Measurements from ENCODE around the gene AMT.
"Not testable (repeated sequence)": the region's sequence is repeated elsewhere in the genome, so short reads cannot be mapped to it uniquely, and the experiment has no call there.

Gene AMT

DNA sequence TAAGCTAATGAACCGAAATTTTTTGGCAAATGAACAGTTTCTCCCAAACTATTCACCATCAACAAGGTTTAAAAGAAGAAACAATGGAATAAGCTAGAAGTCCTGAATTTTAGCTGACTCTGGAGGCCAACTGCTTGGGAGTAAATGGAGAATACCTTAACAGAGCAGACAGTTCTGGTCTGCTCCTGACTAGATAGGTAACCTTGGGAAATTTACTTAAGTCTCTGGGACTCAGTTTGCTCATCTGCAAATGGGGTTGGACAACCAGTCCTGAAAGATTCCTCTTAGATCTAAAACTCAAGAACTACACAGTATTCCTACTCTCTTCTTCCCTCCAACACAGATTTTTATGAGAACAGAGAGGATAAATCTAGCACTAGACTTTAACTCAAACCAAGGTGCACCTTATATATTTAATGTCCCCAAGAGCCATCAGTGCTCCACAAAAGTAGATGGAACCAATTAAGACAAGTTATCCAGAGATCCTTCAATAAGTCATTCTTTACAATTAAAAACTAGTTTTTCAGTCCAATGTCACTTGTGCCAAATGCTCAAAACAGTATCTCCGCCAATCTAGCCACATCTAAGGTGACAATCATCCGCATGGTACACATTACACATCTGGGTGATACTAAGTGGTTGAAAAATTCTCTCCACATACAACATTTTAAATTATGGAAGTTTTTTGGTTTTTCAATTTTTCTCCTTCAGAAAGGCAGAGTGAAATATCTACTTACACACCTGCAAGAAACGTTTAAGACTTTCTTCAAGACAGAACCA lies 12.0 kb downstream of the AMT start:
- DNase-seq: no peak
- H3K36me3 ChIP-seq (ENCODE audit: control insufficient read depth in 4 of 4, insufficient read depth in 4 of 4, low read length in 3 of 4): peaks cover 0 to 12% (median 6%) of the 10 kb centered on the region in 4 experiments
- POLR2A ChIA-PET: interaction anchor here (0.7 to 2.1 kb wide), 3 partner anchors 16 to 70 kb away, joined by 4 to 17 read pairs (median 6); partner anchors contain the start of genes GPX1 and USP4
- H3K4me1 ChIP-seq (ENCODE audit: control extremely low read depth in 1 of 4, control insufficient read depth in 4 of 4, insufficient read depth in 4 of 4, low read length in 3 of 4): peaks cover 27 to 62% (median 51%) of the 10 kb centered on the region in 4 experiments
- WGBS (ENCODE audit: insufficient coverage): no CpG with 5 or more reads among the region's 4 CpGs
- CTCF ChIA-PET: interaction anchor here (1.1 to 2.5 kb wide), 3 partner anchors 11 to 71 kb away, joined by 3 to 9 read pairs (median 5); partner anchors contain the start of gene USP4
- no peaks in the 10 kb centered on the region for H3K9me3 ChIP-seq (ENCODE audit: control extremely low read depth in 1 of 5, control insufficient read depth in 4 of 5, insufficient read depth in 2 of 5, low read depth in 1 of 5, low read length in 4 of 5)
- peak overlapping the region; percentile 91 to 96 for H3K27ac ChIP-seq (ENCODE audit: insufficient read depth in 1 of 2, low read depth in 1 of 2, low read length in 2 of 2, poor library complexity in 1 of 2, severe bottlenecking in 2 of 2)
- peak overlapping the region in 6 of 7 experiments; percentile 72 to 97 (median 92) for H3K4me3 ChIP-seq (ENCODE audit: control insufficient read depth in 1 of 7, extremely low read depth in 1 of 7, insufficient read depth in 4 of 7, low read depth in 2 of 7, low read length in 6 of 7)
- H3K27me3 ChIP-seq (replicated peaks in 2 of 5; ENCODE audit: control insufficient read depth in 4 of 5, insufficient read depth in 5 of 5, low read length in 4 of 5): no peaks in the 10 kb centered on the region

DNA sequence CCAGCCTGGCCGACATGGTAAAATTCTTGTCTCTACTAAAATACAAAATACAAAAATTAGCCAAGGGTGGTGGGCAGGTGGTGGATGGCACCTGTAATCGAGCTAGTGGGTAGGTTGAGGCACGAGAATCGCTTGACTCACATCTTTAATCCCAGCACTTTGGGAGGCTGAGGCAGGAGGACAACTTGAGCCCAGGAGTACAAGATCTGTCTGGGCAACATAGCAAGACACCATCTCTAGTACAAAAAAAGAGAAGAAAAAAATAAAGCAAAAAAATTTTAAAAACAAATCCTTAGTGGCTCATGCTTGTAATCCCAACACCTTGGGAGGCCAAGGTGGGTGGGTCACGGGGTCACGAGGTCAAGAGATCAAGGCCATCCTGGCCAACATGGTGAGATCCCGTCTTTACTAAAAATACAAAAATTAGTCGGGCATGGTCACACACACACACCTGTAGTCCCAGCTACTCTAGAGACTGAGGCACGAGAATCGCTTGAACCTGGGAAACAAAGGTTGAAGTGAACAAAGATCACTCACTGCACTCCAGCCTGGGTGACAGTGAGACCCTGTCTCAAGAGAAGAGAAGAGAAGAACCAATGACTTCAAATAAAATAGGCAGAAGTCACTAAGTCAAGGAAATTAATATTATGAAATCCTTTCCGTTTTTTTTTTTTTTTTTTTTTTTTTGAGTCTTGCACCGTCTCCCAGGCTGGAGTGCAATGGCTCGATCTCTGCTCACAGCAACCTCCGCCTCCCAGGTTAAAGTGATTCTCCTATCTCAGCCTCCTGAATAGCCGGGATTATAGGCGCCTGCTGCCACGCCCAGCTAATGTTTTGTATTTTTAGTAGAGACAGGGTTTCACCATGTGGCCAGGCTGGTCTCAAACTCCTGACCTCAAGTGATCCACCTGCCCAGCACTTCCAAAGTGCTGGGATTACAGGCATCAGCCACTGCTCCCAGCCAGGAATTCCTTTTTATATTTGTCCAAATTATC lies 15.4 kb downstream of the AMT start:
- H3K4me1 ChIP-seq (ENCODE audit: control extremely low read depth in 1 of 4, control insufficient read depth in 4 of 4, insufficient read depth in 4 of 4, low read length in 3 of 4): peaks cover 15 to 40% (median 35%) of the 10 kb centered on the region in 4 experiments
- ChIA-PET POLR2A (no interaction called here), CTCF (interaction anchor here (1.0 kb wide), 1 partner anchor 18 kb away, joined by 3 read pairs; no protein-coding TSS in a partner anchor)
- H3K36me3 ChIP-seq (ENCODE audit: control insufficient read depth in 4 of 4, insufficient read depth in 4 of 4, low read length in 3 of 4): peaks cover 2 to 12% (median 9%) of the 10 kb centered on the region in 4 experiments
- DNase-seq: no peak
- H3K4me3 ChIP-seq (ENCODE audit: control insufficient read depth in 1 of 7, extremely low read depth in 1 of 7, insufficient read depth in 4 of 7, low read depth in 2 of 7, low read length in 6 of 7): peak overlapping the region in 2 of 7 experiments; percentile 33 to 39
- no peaks in the 10 kb centered on the region for H3K27me3 ChIP-seq (replicated peaks in 2 of 5; ENCODE audit: control insufficient read depth in 4 of 5, insufficient read depth in 5 of 5, low read length in 4 of 5)
- peak overlapping the region in 1 of 2 experiments; percentile 43 for H3K27ac ChIP-seq (ENCODE audit: insufficient read depth in 1 of 2, low read depth in 1 of 2, low read length in 2 of 2, poor library complexity in 1 of 2, severe bottlenecking in 2 of 2)
- no peaks in the 10 kb centered on the region for H3K9me3 ChIP-seq (ENCODE audit: control extremely low read depth in 1 of 5, control insufficient read depth in 4 of 5, insufficient read depth in 2 of 5, low read depth in 1 of 5, low read length in 4 of 5)
- WGBS (ENCODE audit: insufficient coverage): 92% methylated on average over 6 of the region's 17 CpGs

DNA sequence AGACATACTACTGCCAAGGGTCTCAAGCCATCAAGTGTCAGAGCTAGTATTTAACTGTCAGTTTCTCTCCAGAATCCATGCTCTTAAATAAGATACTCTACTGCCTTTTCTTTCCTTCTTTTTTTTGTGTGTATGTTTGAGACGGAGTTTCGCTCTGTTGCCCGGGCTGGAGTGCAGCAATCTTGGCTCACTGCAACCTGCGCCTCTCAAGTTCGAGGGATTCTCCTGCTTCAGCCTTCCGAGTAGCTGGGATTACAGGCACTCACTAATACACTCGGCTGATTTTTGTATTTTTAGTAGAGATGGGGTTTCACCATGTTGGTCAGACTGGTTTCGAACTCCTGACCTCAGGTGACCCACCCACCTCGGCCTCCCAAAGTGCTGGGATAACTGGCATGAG lies 16.7 kb downstream of the AMT start:
- not testable (repeated sequence) for H3K27me3 ChIP-seq (replicated peaks in 2 of 5; ENCODE audit: control insufficient read depth in 4 of 5, insufficient read depth in 5 of 5, low read length in 4 of 5); DNase-seq; H3K9me3 ChIP-seq (ENCODE audit: control extremely low read depth in 1 of 5, control insufficient read depth in 4 of 5, insufficient read depth in 2 of 5, low read depth in 1 of 5, low read length in 4 of 5); H3K4me3 ChIP-seq (ENCODE audit: control insufficient read depth in 1 of 7, extremely low read depth in 1 of 7, insufficient read depth in 4 of 7, low read depth in 2 of 7, low read length in 6 of 7)
- WGBS (ENCODE audit: insufficient coverage): 90% methylated on average over 2 of the region's 9 CpGs
- peak overlapping the region in 1 of 2 experiments; percentile 46 for H3K27ac ChIP-seq (ENCODE audit: insufficient read depth in 1 of 2, low read depth in 1 of 2, low read length in 2 of 2, poor library complexity in 1 of 2, severe bottlenecking in 2 of 2)
- ChIA-PET CTCF (interaction anchor here (1.1 kb wide), 1 partner anchor 11 kb away, joined by 3 read pairs; no protein-coding TSS in a partner anchor), POLR2A (interaction anchor here (0.6 kb wide), 1 partner anchor 14 kb away, joined by 3 read pairs; no protein-coding TSS in a partner anchor)
- peaks cover 2 to 17% (median 11%) of the 10 kb centered on the region in 4 experiments for H3K36me3 ChIP-seq (ENCODE audit: control insufficient read depth in 4 of 4, insufficient read depth in 4 of 4, low read length in 3 of 4)
- peaks cover 13 to 48% (median 35%) of the 10 kb centered on the region in 4 experiments for H3K4me1 ChIP-seq (ENCODE audit: control extremely low read depth in 1 of 4, control insufficient read depth in 4 of 4, insufficient read depth in 4 of 4, low read length in 3 of 4)

DNA sequence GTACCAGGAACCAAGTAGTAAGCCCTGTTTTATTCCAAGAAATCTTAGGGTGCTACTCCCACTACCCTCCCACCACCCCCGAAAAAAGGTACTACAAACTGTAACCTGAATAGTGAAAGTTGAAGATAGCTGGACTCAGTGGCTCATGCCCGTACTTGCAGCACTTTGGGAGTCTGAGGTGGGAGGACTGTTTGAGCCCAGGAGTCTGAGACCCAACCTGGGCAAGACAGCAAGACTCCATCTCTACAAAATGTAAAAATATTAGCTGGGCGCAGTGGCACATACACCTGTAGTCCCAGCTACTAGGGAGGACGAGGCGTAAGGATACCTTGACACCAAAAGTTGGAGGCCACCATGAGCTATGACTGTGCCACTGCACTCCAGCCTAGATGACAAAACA lies 18.4 kb downstream of the AMT start:
- H3K36me3 ChIP-seq (ENCODE audit: control insufficient read depth in 4 of 4, insufficient read depth in 4 of 4, low read length in 3 of 4): peaks cover 2 to 17% (median 11%) of the 10 kb centered on the region in 4 experiments
- no peak for DNase-seq
- POLR2A ChIA-PET: interaction anchor here (0.8 kb wide), 1 partner anchor 15 kb away, joined by 3 read pairs; no protein-coding TSS in a partner anchor
- no peaks in the 10 kb centered on the region for H3K27me3 ChIP-seq (replicated peaks in 2 of 5; ENCODE audit: control insufficient read depth in 4 of 5, insufficient read depth in 5 of 5, low read length in 4 of 5)
- H3K9me3 ChIP-seq (ENCODE audit: control extremely low read depth in 1 of 5, control insufficient read depth in 4 of 5, insufficient read depth in 2 of 5, low read depth in 1 of 5, low read length in 4 of 5): no peaks in the 10 kb centered on the region
- H3K27ac ChIP-seq (ENCODE audit: insufficient read depth in 1 of 2, low read depth in 1 of 2, low read length in 2 of 2, poor library complexity in 1 of 2, severe bottlenecking in 2 of 2): no peak overlapping the region
- H3K4me1 ChIP-seq (ENCODE audit: control extremely low read depth in 1 of 4, control insufficient read depth in 4 of 4, insufficient read depth in 4 of 4, low read length in 3 of 4): peaks cover 0 to 36% (median 26%) of the 10 kb centered on the region in 4 experiments
- 100% methylated on average over 1 of the region's 5 CpGs for WGBS (ENCODE audit: insufficient coverage)
- CTCF ChIA-PET: interaction anchor here (0.7 to 1.2 kb wide), 6 partner anchors 12 to 165 kb away, joined by 3 to 5 read pairs (median 3); no protein-coding TSS in a partner anchor
- H3K4me3 ChIP-seq (ENCODE audit: control insufficient read depth in 1 of 7, extremely low read depth in 1 of 7, insufficient read depth in 4 of 7, low read depth in 2 of 7, low read length in 6 of 7): no peak overlapping the region

DNA sequence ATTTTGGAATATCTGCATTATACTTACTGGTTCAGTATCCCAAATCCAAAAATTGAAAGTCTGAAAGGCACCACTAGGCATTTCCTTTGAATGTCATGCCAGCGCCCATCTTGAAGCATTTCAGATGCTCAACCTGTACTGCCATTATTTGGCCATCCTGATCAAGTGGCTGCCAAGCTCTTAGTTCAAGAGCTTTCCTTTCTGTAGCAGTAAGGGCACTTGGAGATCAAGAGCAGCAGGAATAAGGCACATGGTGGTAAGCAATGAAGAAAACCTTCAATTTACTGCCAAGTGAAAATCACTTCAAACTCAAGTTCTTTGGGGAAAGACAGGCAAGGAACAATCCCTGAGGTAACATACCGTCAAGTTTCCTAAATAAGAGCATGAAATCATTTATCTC lies 20.5 kb downstream of the AMT start:
- no peaks in the 10 kb centered on the region for H3K9me3 ChIP-seq (ENCODE audit: control extremely low read depth in 1 of 5, control insufficient read depth in 4 of 5, insufficient read depth in 2 of 5, low read depth in 1 of 5, low read length in 4 of 5)
- H3K27me3 ChIP-seq (replicated peaks in 2 of 5; ENCODE audit: control insufficient read depth in 4 of 5, insufficient read depth in 5 of 5, low read length in 4 of 5): no peaks in the 10 kb centered on the region
- H3K4me3 ChIP-seq (ENCODE audit: control insufficient read depth in 1 of 7, extremely low read depth in 1 of 7, insufficient read depth in 4 of 7, low read depth in 2 of 7, low read length in 6 of 7): no peak overlapping the region
- no peak overlapping the region for H3K27ac ChIP-seq (ENCODE audit: insufficient read depth in 1 of 2, low read depth in 1 of 2, low read length in 2 of 2, poor library complexity in 1 of 2, severe bottlenecking in 2 of 2)
- peaks cover 0 to 19% (median 15%) of the 10 kb centered on the region in 4 experiments for H3K4me1 ChIP-seq (ENCODE audit: control extremely low read depth in 1 of 4, control insufficient read depth in 4 of 4, insufficient read depth in 4 of 4, low read length in 3 of 4)
- no peak for DNase-seq
- 89% methylated on average over 1 of the region's 2 CpGs for WGBS (ENCODE audit: insufficient coverage)
- CTCF ChIA-PET: interaction anchor here (1.0 to 1.1 kb wide), 2 partner anchors 22 to 79 kb away, joined by 3 to 4 read pairs; no protein-coding TSS in a partner anchor
- peaks cover 2 to 18% (median 13%) of the 10 kb centered on the region in 4 experiments for H3K36me3 ChIP-seq (ENCODE audit: control insufficient read depth in 4 of 4, insufficient read depth in 4 of 4, low read length in 3 of 4)
- POLR2A ChIA-PET: no interaction called here

DNA sequence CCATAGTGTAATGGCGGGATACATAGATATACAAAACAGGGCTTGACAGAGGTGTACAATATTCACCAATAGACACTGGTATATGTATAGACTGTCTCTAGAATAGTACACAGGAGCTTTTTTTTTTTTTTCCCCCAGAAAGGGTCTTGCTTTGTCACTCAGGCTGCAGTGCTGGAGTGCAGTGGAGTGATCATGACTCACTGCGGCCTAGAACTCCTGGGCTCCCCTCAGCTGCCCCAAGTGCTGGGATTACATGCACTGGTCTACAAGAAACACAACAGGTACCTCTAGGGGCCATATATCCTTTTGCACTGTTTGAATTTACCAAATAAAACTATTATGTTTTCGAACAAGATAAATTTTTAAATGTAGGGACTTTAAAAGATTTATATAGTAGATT lies 22.8 kb downstream of the AMT start:
- Histone ChIP-seq H3K27ac (ENCODE audit: insufficient read depth in 1 of 2, low read depth in 1 of 2, low read length in 2 of 2, poor library complexity in 1 of 2, severe bottlenecking in 2 of 2) (no peak overlapping the region), H3K4me3 (ENCODE audit: control insufficient read depth in 1 of 7, extremely low read depth in 1 of 7, insufficient read depth in 4 of 7, low read depth in 2 of 7, low read length in 6 of 7) (no peak overlapping the region), H3K4me1 (ENCODE audit: control extremely low read depth in 1 of 4, control insufficient read depth in 4 of 4, insufficient read depth in 4 of 4, low read length in 3 of 4) (peaks cover 0 to 25% (median 8%) of the 10 kb centered on the region in 4 experiments), H3K27me3 (replicated peaks in 2 of 5; ENCODE audit: control insufficient read depth in 4 of 5, insufficient read depth in 5 of 5, low read length in 4 of 5) (no peaks in the 10 kb centered on the region), H3K9me3 (ENCODE audit: control extremely low read depth in 1 of 5, control insufficient read depth in 4 of 5, insufficient read depth in 2 of 5, low read depth in 1 of 5, low read length in 4 of 5) (no peaks in the 10 kb centered on the region), H3K36me3 (ENCODE audit: control insufficient read depth in 4 of 4, insufficient read depth in 4 of 4, low read length in 3 of 4) (peaks cover 7 to 30% (median 21%) of the 10 kb centered on the region in 4 experiments)
- DNase-seq: peak in 2 of 3 donors; percentile 42 to 62
- WGBS (ENCODE audit: insufficient coverage): 100% methylated on average over 1 of the region's 3 CpGs
- POLR2A ChIA-PET: interaction anchor here (0.6 to 0.7 kb wide), 2 partner anchors 39 to 83 kb away, joined by 3 to 5 read pairs; no protein-coding TSS in a partner anchor
- CTCF ChIA-PET: interaction anchor here (0.8 to 2.0 kb wide), 3 partner anchors 10 to 13 kb away, joined by 3 to 5 read pairs (median 3); no protein-coding TSS in a partner anchor

Data from common myeloid progenitor, CD34-positive (primary cell).